NCI-H69 (cell line): ENCODE data around the gene GABRR1.
"Not testable (repeated sequence)": the region's sequence is repeated elsewhere in the genome, so short reads cannot be mapped to it uniquely, and the experiment has no call there.

ENCODE experiments used
- DNase-seq: peaks from one replicate; lab custom pipeline; 2025; lab: John Stamatoyannopoulos, UW

The GABRR1 gene

GRCh38 chr6:89217299-89217910 lies at the start of gene GABRR1:
Gene GABRR1 (minus strand): TSS chr6:89217358. CDS start chr6:89217322, 36 bp downstream.
- peak; percentile 56 for DNase-seq

GRCh38 chr6:89264296-89264695 lies 47.1 kb upstream of the GABRR1 start:
- DNase-seq: no peak

GRCh38 chr6:89260832-89261231 lies 43.7 kb upstream of the GABRR1 start:
- DNase-seq: peak; percentile 83

- peak; percentile 31 for DNase-seq
Measured at GRCh38 chr6:89260310-89260709, 43.2 kb upstream of the GABRR1 start.

GRCh38 chr6:89258912-89259311 lies 41.8 kb upstream of the GABRR1 start:
- DNase-seq: no peak

GRCh38 chr6:89257781-89258180 lies 40.6 kb upstream of the GABRR1 start:
- DNase-seq: no peak

DNA sequence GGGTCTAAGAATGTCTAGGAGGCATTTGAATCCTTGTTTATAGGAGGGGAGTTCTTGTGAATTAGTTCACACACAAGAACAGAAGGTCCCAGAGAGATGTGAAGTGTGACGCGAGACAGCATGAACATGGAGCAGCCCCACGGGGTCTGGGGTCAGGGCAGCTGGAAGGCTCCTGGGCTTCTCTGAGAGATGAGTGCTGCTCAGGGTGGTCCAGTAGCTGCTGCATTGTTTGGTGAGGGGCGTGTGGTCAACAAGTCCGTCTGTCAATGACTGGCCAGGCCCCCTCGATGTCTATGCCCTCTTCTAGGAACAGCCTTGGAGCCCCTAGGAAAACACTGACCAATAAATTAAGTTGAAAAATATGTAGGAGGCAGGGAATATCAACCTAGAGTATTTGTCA lies 40.2 kb upstream of the GABRR1 start:
- no peak for DNase-seq

DNA sequence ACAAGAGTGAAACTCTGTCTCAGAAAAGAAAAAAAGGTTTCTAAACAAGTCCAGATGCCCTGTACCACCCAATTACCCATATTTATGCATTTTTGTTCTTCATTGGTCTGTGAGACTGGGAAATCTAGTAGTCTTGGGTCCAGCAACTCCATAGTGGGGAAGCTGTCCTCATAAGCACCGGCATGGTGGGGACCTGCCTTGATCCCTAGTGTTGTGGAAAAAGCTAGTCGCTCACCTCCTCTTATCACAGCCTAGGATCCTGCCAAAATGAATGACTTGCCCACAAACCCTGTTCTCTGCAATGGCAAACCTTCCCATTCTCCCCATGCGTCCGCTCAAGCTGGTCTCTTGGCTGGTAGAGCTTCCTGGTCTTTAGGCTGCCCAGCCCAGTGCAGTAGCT lies 38.3 kb upstream of the GABRR1 start:
- DNase-seq: no peak

- no peak for DNase-seq
Measured at GRCh38 chr6:89254569-89254968, 37.4 kb upstream of the GABRR1 start.

GRCh38 chr6:89252907-89253306 lies 35.7 kb upstream of the GABRR1 start:
- peak; percentile 19 for DNase-seq

- no peak for DNase-seq
Measured at GRCh38 chr6:89251976-89252375, 34.8 kb upstream of the GABRR1 start.

DNA sequence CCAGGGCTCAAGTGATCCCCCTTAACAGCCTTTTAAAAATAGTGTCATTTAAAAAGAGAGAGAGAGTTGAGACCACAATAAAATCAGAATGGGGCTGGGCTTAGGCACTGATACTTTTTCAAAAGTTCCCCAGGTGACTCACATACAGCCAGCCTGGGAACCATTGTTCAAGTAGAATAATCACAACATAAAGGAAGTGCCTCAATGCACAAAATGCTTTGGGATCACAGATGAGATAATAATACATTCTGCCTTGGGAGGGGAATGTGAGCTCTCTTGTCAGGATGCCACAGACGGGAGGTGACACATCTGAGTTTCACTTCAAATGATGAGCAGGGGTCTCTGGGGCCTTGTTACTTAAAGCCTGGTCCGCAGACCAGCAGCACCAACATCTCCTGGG lies 34.0 kb upstream of the GABRR1 start:
- no peak for DNase-seq

GRCh38 chr6:89250239-89250638 lies 33.1 kb upstream of the GABRR1 start:
- no peak for DNase-seq

DNA sequence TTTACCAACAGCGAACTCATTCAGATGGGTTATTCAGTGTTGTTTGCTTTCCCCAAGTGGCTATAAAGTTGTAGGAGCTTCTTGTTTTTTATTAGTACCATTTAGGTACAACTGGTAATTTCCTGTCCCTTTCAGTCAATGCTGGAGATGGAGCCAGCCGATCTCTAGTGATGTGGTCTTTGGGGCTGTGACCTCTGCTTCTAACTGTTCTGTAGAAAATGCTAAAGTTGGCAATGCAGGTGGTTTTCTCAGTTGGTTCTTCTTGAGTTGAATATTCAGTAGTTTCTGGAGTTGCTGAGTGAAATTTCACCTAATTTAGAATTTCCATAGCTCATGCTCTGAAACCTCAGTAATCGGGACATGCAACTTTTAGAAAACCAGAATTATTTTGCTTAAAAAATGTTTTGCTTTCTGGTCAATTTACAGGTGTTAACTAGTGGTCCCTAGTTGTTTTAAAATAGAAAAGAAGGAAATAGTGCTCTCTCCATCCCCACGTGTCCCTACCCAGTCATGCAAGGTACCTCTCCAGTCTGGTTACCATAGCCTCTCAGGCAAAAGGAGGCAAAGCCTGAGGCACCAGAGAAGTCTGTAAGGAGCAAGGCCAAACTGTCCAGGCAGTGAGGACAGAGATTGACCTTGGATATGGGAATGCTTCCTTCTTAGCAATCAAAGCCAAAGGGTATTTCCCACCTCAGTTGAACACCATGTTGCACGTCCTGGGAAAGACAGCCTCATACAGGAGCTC lies 27.3 kb upstream of the GABRR1 start:
- DNase-seq: no peak

- no peak for DNase-seq
Measured at GRCh38 chr6:89243331-89243629, 26.1 kb upstream of the GABRR1 start.

GRCh38 chr6:89242574-89243330 lies 25.6 kb upstream of the GABRR1 start:
- DNase-seq: peak; percentile 69

- DNase-seq: no peak
Measured at GRCh38 chr6:89239338-89239737, 22.2 kb upstream of the GABRR1 start.

- no peak for DNase-seq
Measured at GRCh38 chr6:89237158-89237557, 20.0 kb upstream of the GABRR1 start.

GRCh38 chr6:89233605-89234004 lies 16.4 kb upstream of the GABRR1 start:
- DNase-seq: not testable (repeated sequence)

DNA sequence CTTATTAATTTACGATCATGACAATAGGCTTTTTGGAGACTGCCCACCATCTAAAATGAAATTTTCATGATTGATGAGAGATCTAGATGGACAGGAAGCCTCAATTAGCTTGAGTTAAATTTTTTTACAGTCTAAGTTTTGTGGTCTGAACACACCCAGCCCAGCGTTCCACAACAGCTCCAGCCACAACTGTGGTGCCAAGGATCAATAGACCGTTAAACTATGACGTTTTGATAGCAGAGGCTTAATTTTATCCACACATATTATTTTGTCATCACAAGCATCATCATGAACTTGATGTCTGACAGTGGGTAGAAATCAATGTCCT lies 5.5 kb upstream of the GABRR1 start:
- no peak for DNase-seq

GRCh38 chr6:89221971-89222711 lies 5.0 kb upstream of the GABRR1 start:
- DNase-seq: peak; percentile 68

DNA sequence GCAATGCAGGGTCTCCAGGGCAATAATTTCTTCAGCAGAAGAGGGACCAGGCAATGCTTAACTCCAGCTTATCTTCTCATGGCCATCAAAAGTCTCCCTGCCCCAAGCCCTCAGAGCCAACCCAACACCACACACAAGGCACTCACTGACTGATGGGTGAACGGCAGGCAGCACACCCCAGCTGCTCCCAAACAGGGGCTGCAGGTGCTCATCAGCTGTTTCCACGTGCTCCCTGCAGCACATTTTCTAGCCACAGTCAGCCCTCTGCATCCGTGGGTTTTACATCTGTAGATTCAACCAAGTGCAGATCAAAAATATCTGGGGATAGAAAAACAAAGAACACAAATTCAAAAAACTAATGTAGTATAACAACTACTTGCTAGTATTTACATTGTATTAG lies 4.0 kb upstream of the GABRR1 start:
- no peak for DNase-seq

GRCh38 chr6:89216411-89216810 lies 747 bp downstream of the GABRR1 start:
- DNase-seq: peak; percentile 22
